ENCODE results near the gene MAP6. TPM values are rescaled to one million over a fixed set of nuclear protein-coding genes. Genes with fewer than 3 reads are reported as not detected.

The MAP6 gene
- total and polyA plus RNA-seq, 10 of the 15 experiments (the other 5 are each of a cell fraction or from before 2014, with no cell fraction given), result 0.06 to 0.19 (median 0.11) TPM; not detected in 5

- TF ChIP-seq ZBTB11 (CRISPR knock-in tag; IDR thresholded peaks at IDR 0.05), result no peak
- no peak for TF ChIP-seq ZBTB40 (IDR thresholded peaks at IDR 0.05; ENCODE audit: borderline replicate concordance)
- no peak for TF ChIP-seq ESRRA (IDR thresholded peaks at IDR 0.05; ENCODE audit: low read length)
- no peak for TF ChIP-seq NR2F1 (conservative IDR thresholded peaks at IDR 0.05)
- TF ChIP-seq NBN (IDR thresholded peaks at IDR 0.05), result no peak
- no peak for TF ChIP-seq YY1 (IDR thresholded peaks at IDR 0.05; ENCODE audit: low read depth, low read length)
- TF ChIP-seq TAF1 (IDR thresholded peaks at IDR 0.05; ENCODE audit: borderline replicate concordance, low read depth, low read length), result no peak
- no peak for TF ChIP-seq HSF1 (IDR thresholded peaks at IDR 0.05; ENCODE audit: low read depth, low read length)
- TF ChIP-seq PBX3 (IDR thresholded peaks at IDR 0.05; ENCODE audit: insufficient replicate concordance, low read depth, low read length), result no peak
- TF ChIP-seq BCL11A (IDR thresholded peaks at IDR 0.05; ENCODE audit: low read depth, low read length), result no peak
These were observed 17.6 kb downstream of the MAP6 start (continued) for GRCh38 chr11:75651218-75651617.

Data from GM12878 (cell line).